HL-60 (cell line): ENCODE data around the gene QPRT.

Experiments used
- POLR2AphosphoS5 ChIP-seq: IDR thresholded peaks from 2 replicates; pipeline ENCODE4 v1.6.1; 2012; ENCODE audit warnings: low read depth
- REST ChIP-seq: IDR thresholded peaks from 2 replicates; pipeline ENCODE4 v1.6.1; 2012; ENCODE audit warnings: low read depth; ENCODE audit not compliant: insufficient replicate concordance
- TF ChIP-seq, protein P1 (sequence below): IDR thresholded peaks from one replicate; pipeline ENCODE4 v1.5.1; 2011; ENCODE audit warnings: low read length, control low read depth, inconsistent platforms; ENCODE audit not compliant: insufficient read depth

DNA sequence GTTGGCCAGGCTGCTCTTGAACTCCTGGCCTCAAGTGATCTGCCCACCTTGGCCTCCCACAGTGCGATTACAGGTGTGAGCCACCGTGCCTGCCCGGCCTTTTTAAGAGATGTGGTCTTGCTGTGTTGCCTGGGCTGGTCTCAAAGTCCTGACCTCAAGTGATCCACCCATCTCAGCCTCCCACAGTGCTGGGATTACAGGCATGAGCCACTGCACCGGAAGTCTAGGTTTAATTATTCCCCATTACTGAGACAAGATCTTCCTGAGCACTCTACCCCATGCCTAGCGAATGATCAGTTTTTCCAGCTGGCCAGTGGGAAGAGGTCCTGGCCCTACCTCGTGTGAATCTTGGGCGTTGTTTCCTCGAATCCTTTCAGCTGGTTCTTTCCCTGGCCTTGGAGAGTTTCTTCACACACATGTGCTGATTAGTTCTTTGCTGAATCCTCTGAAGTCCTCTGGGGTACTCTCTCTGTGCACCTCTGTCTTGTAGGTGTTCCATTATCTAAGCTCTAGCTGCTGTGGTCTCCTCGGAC is 47.9 kb downstream of the QPRT start:
- TF ChIP-seq, protein P1, sequence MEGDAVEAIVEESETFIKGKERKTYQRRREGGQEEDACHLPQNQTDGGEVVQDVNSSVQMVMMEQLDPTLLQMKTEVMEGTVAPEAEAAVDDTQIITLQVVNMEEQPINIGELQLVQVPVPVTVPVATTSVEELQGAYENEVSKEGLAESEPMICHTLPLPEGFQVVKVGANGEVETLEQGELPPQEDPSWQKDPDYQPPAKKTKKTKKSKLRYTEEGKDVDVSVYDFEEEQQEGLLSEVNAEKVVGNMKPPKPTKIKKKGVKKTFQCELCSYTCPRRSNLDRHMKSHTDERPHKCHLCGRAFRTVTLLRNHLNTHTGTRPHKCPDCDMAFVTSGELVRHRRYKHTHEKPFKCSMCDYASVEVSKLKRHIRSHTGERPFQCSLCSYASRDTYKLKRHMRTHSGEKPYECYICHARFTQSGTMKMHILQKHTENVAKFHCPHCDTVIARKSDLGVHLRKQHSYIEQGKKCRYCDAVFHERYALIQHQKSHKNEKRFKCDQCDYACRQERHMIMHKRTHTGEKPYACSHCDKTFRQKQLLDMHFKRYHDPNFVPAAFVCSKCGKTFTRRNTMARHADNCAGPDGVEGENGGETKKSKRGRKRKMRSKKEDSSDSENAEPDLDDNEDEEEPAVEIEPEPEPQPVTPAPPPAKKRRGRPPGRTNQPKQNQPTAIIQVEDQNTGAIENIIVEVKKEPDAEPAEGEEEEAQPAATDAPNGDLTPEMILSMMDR: no peak
- no peak for TF ChIP-seq POLR2AphosphoS5
- no peak for TF ChIP-seq REST
